Measurements from ENCODE around the gene RNF220. TPM values are rescaled to one million over a fixed set of nuclear protein-coding genes. Genes with fewer than 3 reads are reported as not detected.

The RNF220 gene
- polyA plus RNA-seq, 1 donor from 2014 or later: 142 TPM

DNA sequence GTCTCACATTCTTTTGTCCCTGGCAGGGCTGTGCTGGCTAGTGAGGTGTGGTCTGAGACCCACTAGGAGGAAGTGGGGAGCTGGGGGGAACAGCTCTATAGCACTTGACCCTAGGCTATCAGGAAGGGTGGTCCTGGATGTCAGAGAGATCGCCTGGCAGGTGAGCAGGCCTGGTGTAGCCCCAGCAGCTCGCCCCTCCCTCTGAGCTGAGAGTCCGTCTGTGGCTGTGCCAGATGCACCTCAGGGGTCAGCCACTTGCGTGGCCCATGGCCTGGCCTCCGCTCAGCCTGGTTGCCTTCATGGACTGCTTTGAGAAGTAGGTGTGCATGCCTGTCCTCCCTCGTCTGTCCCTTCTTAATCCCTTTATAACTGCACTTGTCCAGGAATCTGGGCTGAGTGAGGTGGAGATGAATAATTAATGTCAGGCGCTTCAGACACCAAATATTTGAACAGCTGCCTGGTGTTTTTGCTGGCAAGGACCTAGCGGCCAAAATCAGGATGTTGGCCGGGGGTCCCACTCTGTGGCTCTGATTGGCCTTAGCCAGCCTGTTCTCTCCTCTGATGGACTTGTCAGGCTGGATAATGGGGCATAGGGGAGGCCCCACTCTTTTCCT is 238.8 kb downstream of the RNF220 start:
- H3K9me2 ChIP-seq (ENCODE audit: insufficient read depth, low read length): no peaks in the 10 kb centered on the region
- no peak overlapping the region for H2AFZ ChIP-seq (ENCODE audit: low read depth, low read length)
- no peaks in the 10 kb centered on the region for H3K79me2 ChIP-seq (replicated peaks; ENCODE audit: insufficient read depth, low read length)
- no peak overlapping the region for H3K4me3 ChIP-seq (ENCODE audit: low read length)
- no peaks in the 10 kb centered on the region for H3F3A ChIP-seq (ENCODE audit: insufficient read depth, low read length, poor library complexity, severe bottlenecking)
- no peak overlapping the region for H3K9ac ChIP-seq (ENCODE audit: low read length)
- H4K20me1 ChIP-seq (ENCODE audit: insufficient read depth): no peaks in the 10 kb centered on the region
- H3K4me2 ChIP-seq (ENCODE audit: low read length): no peak overlapping the region
- H3K27me3 ChIP-seq (ENCODE audit: insufficient read depth, low read depth, low read length): no peaks in the 10 kb centered on the region
- H3K9me3 ChIP-seq (ENCODE audit: low read length): no peaks in the 10 kb centered on the region
- TF ChIP-seq EZH2 (IDR thresholded peaks at IDR 0.05; ENCODE audit: borderline replicate concordance, insufficient read depth, low read length, poor library complexity, severe bottlenecking) (no peak), RAD21 (conservative IDR thresholded peaks at IDR 0.05) (no peak), CTCF (IDR thresholded peaks at IDR 0.05; ENCODE audit: poor library complexity, severe bottlenecking) (no peak), TAF1 (IDR thresholded peaks at IDR 0.05; ENCODE audit: low read depth) (no peak), SMC3 (conservative IDR thresholded peaks at IDR 0.05; ENCODE audit: poor library complexity) (no peak), POLR2AphosphoS5 (IDR thresholded peaks at IDR 0.05) (no peak), MXI1 (conservative IDR thresholded peaks at IDR 0.05; ENCODE audit: poor library complexity, severe bottlenecking) (no peak), EP300 (conservative IDR thresholded peaks at IDR 0.05; ENCODE audit: poor library complexity, severe bottlenecking) (no peak)
- TF ChIP-seq, protein P1, sequence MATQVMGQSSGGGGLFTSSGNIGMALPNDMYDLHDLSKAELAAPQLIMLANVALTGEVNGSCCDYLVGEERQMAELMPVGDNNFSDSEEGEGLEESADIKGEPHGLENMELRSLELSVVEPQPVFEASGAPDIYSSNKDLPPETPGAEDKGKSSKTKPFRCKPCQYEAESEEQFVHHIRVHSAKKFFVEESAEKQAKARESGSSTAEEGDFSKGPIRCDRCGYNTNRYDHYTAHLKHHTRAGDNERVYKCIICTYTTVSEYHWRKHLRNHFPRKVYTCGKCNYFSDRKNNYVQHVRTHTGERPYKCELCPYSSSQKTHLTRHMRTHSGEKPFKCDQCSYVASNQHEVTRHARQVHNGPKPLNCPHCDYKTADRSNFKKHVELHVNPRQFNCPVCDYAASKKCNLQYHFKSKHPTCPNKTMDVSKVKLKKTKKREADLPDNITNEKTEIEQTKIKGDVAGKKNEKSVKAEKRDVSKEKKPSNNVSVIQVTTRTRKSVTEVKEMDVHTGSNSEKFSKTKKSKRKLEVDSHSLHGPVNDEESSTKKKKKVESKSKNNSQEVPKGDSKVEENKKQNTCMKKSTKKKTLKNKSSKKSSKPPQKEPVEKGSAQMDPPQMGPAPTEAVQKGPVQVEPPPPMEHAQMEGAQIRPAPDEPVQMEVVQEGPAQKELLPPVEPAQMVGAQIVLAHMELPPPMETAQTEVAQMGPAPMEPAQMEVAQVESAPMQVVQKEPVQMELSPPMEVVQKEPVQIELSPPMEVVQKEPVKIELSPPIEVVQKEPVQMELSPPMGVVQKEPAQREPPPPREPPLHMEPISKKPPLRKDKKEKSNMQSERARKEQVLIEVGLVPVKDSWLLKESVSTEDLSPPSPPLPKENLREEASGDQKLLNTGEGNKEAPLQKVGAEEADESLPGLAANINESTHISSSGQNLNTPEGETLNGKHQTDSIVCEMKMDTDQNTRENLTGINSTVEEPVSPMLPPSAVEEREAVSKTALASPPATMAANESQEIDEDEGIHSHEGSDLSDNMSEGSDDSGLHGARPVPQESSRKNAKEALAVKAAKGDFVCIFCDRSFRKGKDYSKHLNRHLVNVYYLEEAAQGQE (IDR thresholded peaks at IDR 0.05; ENCODE audit: borderline replicate concordance): no peak
- H3K36me3 ChIP-seq (ENCODE audit: insufficient read depth, low read length): no peaks in the 10 kb centered on the region
- H3K27ac ChIP-seq (ENCODE audit: low read length): no peak overlapping the region

DNA sequence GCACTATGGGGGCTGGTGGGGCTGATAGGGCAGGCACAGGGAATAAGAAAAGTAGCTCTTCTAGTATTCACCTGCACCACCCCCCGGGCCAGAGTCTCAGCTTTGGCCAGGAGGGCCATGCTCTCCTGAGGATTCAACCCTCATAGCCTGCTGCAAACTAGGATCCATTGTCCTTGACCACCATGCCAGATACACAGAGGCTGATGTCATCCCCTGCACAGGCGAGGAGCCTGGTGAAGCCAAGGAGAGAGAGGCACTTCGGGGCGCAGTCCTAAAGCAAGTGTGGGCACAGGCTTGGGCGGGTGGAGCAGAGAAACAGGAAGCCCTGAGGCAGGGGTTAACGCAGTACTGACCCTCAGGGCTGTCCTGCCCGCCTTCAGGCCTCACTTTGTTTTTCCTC is 239.8 kb downstream of the RNF220 start:
- Histone ChIP-seq H3K27ac (ENCODE audit: low read length) (no peak overlapping the region), H2AFZ (ENCODE audit: low read depth, low read length) (no peak overlapping the region), H3K36me3 (ENCODE audit: insufficient read depth, low read length) (no peaks in the 10 kb centered on the region)

More for the DNA sequence above, 239.8 kb downstream of the RNF220 start:
- Histone ChIP-seq H3K27me3 (ENCODE audit: insufficient read depth, low read depth, low read length) (no peaks in the 10 kb centered on the region), H3F3A (ENCODE audit: insufficient read depth, low read length, poor library complexity, severe bottlenecking) (no peaks in the 10 kb centered on the region), H4K20me1 (ENCODE audit: insufficient read depth) (no peaks in the 10 kb centered on the region), H3K79me2 (replicated peaks; ENCODE audit: insufficient read depth, low read length) (no peaks in the 10 kb centered on the region), H3K4me3 (ENCODE audit: low read length) (no peak overlapping the region), H3K9ac (ENCODE audit: low read length) (no peak overlapping the region), H3K9me2 (ENCODE audit: insufficient read depth, low read length) (no peaks in the 10 kb centered on the region), H3K9me3 (ENCODE audit: low read length) (no peaks in the 10 kb centered on the region), H3K4me2 (ENCODE audit: low read length) (no peak overlapping the region)
- TF ChIP-seq TAF1 (IDR thresholded peaks at IDR 0.05; ENCODE audit: low read depth) (no peak), POLR2AphosphoS5 (IDR thresholded peaks at IDR 0.05) (no peak), EP300 (conservative IDR thresholded peaks at IDR 0.05; ENCODE audit: poor library complexity, severe bottlenecking) (no peak), CTCF (IDR thresholded peaks at IDR 0.05; ENCODE audit: poor library complexity, severe bottlenecking) (no peak)
